WTC11 (cell line): ENCODE measurements around the gene UBE2H. TPM values are rescaled to one million over a fixed set of nuclear protein-coding genes. Genes with fewer than 3 reads are reported as not detected.
A peak's percentile ranks its signal among the peaks of the same experiment; 100 is the strongest.

Experiments
- CREB1 ChIP-seq: sonication (generic); formaldehyde crosslinking; IDR thresholded peaks from 2 replicates; pipeline ENCODE4 v1.8.0; 2023; ENCODE audit warnings: mild to moderate bottlenecking, missing genetic modification reagents
- FOXJ3 ChIP-seq: sonication (generic); formaldehyde crosslinking; IDR thresholded peaks from 2 replicates; pipeline ENCODE4 v1.9.0; 2021; ENCODE audit warnings: missing genetic modification reagents, mild to moderate bottlenecking, borderline replicate concordance
- FOXP1 ChIP-seq: sonication (generic); formaldehyde crosslinking; IDR thresholded peaks from 2 replicates; pipeline ENCODE4 v1.8.0; 2022; ENCODE audit warnings: missing genetic modification reagents, mild to moderate bottlenecking, moderate library complexity, borderline replicate concordance
- FOXP4 ChIP-seq: sonication (generic); formaldehyde crosslinking; IDR thresholded peaks from 2 replicates; pipeline ENCODE4 v1.8.0; 2022; ENCODE audit warnings: mild to moderate bottlenecking, missing genetic modification reagents
- JUN ChIP-seq: sonication (generic); formaldehyde crosslinking; IDR thresholded peaks from 2 replicates; pipeline ENCODE4 v1.8.0; 2023; ENCODE audit warnings: mild to moderate bottlenecking, missing genetic modification reagents
- RELA ChIP-seq: sonication (generic); formaldehyde crosslinking; IDR thresholded peaks from 2 replicates; pipeline ENCODE4 v1.8.1; 2022; ENCODE audit warnings: missing genetic modification reagents, mild to moderate bottlenecking, borderline replicate concordance
- SMAD3 ChIP-seq: sonication (generic); formaldehyde crosslinking; IDR thresholded peaks from 2 replicates; pipeline ENCODE4 v1.8.0; 2022; ENCODE audit warnings: missing genetic modification reagents, mild to moderate bottlenecking, borderline replicate concordance
- TEAD4 ChIP-seq: sonication (generic); formaldehyde crosslinking; IDR thresholded peaks from 2 replicates; pipeline ENCODE4 v1.8.0; 2022; ENCODE audit warnings: mild to moderate bottlenecking, missing genetic modification reagents
- ZBTB21 ChIP-seq: sonication (generic); formaldehyde crosslinking; IDR thresholded peaks from 2 replicates; pipeline ENCODE4 v1.8.1; 2023; ENCODE audit warnings: mild to moderate bottlenecking, missing genetic modification reagents, borderline replicate concordance
- ZNF232 ChIP-seq: sonication (generic); formaldehyde crosslinking; IDR thresholded peaks from 2 replicates; pipeline ENCODE4 v1.8.0; 2022; ENCODE audit warnings: mild to moderate bottlenecking, missing genetic modification reagents
- ZSCAN18 ChIP-seq: fragments of 250-450 bp; sonication (Bioruptor Pico); IDR thresholded peaks from 2 replicates; pipeline ENCODE4 v2.1.2; 2022; ENCODE audit warnings: mild to moderate bottlenecking, moderate library complexity
- total RNA-seq: library from RNA; stranded (reverse); gene quantifications from 3 replicates; pipeline ENCODE4 v1.2.3, GENCODE V29; 2021
- TF ChIP-seq, protein P1 (sequence below): sonication (generic); formaldehyde crosslinking; IDR thresholded peaks from 2 replicates; pipeline ENCODE4 v1.8.1; 2023; ENCODE audit warnings: mild to moderate bottlenecking, missing genetic modification reagents, moderate library complexity
- TF ChIP-seq, protein P2 (sequence below): sonication (generic); formaldehyde crosslinking; IDR thresholded peaks from 2 replicates; pipeline ENCODE4 v1.8.1; 2023; ENCODE audit warnings: mild to moderate bottlenecking, missing genetic modification reagents, borderline replicate concordance
- TF ChIP-seq, protein P3 (sequence below): sonication (generic); formaldehyde crosslinking; IDR thresholded peaks from 2 replicates; pipeline ENCODE4 v1.8.0; 2022; ENCODE audit warnings: mild to moderate bottlenecking, missing genetic modification reagents
- TF ChIP-seq, protein P4 (sequence below): sonication (generic); formaldehyde crosslinking; conservative IDR thresholded peaks from 2 replicates; pipeline ENCODE4 v1.8.1; 2023; ENCODE audit warnings: mild to moderate bottlenecking, low read depth, missing genetic modification reagents, moderate library complexity

Gene UBE2H
- total RNA-seq, 1 experiment from 2014 or later, result 55.0 TPM

DNA sequence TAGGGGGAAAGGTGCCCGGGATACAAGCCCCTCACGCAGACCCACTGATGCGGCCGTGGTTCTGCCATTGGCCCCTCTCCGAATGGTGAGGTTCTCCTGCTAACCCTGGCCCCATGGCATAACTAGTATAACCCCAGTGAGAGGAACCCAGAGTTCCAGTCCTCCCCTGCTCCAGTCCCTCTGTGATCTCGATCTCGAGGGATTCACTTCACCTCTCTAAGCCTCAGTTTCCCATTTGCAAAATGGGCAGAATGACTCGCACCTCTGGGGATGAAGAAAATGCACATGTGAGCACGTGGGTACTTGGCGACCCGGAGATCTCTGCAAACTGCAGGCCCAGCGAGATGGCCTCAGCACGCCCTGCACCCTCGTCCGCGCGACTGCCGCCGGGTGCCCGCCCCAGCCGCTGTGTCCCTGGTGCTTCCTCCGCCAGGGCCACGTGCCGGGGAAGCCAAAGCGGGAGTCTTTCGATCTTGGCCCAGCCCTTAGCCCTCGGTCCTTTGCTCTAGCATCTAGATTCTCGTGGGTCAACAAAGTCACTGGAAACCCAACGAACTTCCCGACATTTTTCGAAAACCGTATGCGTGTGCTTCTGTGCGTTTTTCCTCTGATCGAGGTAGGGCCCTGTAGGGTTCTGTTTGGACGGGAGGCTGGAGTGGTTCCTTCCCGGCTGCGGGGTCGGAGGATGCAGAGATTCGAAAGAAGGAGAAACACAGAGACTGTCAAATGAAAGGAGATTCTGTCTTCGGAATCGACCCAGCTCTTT, 169.8 kb downstream of the UBE2H start (continued):
- peak; percentile 95 for TF ChIP-seq FOXP4 (CRISPR knock-in tag)
- no peak for TF ChIP-seq ZSCAN18 (CRISPR knock-in tag)
- 0 out of 2 replicates have a peak, but pooled peaks have one; percentile 32 for TF ChIP-seq ZNF232 (CRISPR knock-in tag)
- TF ChIP-seq TEAD4 (CRISPR knock-in tag), result peak; percentile 58; the same call in 1 of the 2 replicates
- peak; percentile 56; the same call in 1 of the 2 replicates for TF ChIP-seq JUN (CRISPR knock-in tag)
- peak; percentile 84; the same call in 1 of the 2 replicates for TF ChIP-seq FOXP1 (CRISPR knock-in tag)
- TF ChIP-seq, protein P1, sequence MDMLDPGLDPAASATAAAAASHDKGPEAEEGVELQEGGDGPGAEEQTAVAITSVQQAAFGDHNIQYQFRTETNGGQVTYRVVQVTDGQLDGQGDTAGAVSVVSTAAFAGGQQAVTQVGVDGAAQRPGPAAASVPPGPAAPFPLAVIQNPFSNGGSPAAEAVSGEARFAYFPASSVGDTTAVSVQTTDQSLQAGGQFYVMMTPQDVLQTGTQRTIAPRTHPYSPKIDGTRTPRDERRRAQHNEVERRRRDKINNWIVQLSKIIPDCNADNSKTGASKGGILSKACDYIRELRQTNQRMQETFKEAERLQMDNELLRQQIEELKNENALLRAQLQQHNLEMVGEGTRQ (CRISPR knock-in tag), result peak; percentile 71
- TF ChIP-seq ZBTB21 (CRISPR knock-in tag), result 0 out of 2 replicates have a peak, but pooled peaks have one; percentile 52
- TF ChIP-seq, protein P2, sequence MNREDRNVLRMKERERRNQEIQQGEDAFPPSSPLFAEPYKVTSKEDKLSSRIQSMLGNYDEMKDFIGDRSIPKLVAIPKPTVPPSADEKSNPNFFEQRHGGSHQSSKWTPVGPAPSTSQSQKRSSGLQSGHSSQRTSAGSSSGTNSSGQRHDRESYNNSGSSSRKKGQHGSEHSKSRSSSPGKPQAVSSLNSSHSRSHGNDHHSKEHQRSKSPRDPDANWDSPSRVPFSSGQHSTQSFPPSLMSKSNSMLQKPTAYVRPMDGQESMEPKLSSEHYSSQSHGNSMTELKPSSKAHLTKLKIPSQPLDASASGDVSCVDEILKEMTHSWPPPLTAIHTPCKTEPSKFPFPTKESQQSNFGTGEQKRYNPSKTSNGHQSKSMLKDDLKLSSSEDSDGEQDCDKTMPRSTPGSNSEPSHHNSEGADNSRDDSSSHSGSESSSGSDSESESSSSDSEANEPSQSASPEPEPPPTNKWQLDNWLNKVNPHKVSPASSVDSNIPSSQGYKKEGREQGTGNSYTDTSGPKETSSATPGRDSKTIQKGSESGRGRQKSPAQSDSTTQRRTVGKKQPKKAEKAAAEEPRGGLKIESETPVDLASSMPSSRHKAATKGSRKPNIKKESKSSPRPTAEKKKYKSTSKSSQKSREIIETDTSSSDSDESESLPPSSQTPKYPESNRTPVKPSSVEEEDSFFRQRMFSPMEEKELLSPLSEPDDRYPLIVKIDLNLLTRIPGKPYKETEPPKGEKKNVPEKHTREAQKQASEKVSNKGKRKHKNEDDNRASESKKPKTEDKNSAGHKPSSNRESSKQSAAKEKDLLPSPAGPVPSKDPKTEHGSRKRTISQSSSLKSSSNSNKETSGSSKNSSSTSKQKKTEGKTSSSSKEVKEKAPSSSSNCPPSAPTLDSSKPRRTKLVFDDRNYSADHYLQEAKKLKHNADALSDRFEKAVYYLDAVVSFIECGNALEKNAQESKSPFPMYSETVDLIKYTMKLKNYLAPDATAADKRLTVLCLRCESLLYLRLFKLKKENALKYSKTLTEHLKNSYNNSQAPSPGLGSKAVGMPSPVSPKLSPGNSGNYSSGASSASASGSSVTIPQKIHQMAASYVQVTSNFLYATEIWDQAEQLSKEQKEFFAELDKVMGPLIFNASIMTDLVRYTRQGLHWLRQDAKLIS, result 0 out of 2 replicates have a peak, but pooled peaks have one; percentile 44
- TF ChIP-seq, protein P3, sequence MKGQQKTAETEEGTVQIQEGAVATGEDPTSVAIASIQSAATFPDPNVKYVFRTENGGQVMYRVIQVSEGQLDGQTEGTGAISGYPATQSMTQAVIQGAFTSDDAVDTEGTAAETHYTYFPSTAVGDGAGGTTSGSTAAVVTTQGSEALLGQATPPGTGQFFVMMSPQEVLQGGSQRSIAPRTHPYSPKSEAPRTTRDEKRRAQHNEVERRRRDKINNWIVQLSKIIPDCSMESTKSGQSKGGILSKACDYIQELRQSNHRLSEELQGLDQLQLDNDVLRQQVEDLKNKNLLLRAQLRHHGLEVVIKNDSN, result peak; percentile 73
- 0 out of 2 replicates have a peak, but pooled peaks have one; percentile 44 for TF ChIP-seq RELA (CRISPR knock-in tag)
- TF ChIP-seq CREB1, result 0 out of 2 replicates have a peak, but pooled peaks have one; percentile 42
- TF ChIP-seq, protein P4, sequence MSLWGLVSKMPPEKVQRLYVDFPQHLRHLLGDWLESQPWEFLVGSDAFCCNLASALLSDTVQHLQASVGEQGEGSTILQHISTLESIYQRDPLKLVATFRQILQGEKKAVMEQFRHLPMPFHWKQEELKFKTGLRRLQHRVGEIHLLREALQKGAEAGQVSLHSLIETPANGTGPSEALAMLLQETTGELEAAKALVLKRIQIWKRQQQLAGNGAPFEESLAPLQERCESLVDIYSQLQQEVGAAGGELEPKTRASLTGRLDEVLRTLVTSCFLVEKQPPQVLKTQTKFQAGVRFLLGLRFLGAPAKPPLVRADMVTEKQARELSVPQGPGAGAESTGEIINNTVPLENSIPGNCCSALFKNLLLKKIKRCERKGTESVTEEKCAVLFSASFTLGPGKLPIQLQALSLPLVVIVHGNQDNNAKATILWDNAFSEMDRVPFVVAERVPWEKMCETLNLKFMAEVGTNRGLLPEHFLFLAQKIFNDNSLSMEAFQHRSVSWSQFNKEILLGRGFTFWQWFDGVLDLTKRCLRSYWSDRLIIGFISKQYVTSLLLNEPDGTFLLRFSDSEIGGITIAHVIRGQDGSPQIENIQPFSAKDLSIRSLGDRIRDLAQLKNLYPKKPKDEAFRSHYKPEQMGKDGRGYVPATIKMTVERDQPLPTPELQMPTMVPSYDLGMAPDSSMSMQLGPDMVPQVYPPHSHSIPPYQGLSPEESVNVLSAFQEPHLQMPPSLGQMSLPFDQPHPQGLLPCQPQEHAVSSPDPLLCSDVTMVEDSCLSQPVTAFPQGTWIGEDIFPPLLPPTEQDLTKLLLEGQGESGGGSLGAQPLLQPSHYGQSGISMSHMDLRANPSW (CRISPR knock-in tag), result no peak
- TF ChIP-seq FOXJ3 (CRISPR knock-in tag), result 0 out of 2 replicates have a peak, but pooled peaks have one; percentile 21
- peak; percentile 65; the same call in 1 of the 2 replicates for TF ChIP-seq SMAD3 (CRISPR knock-in tag)
